K562 (cell line): ENCODE data around the gene MARCHF3. TPM values are rescaled to one million over a fixed set of nuclear protein-coding genes. Genes with fewer than 3 reads are reported as not detected.

ENCODE experiments used
- E2F6 ChIP-seq, 2 experiments: IDR thresholded peaks; 2 replicates each; pipeline ENCODE4 v1.6.1; 2011; ENCODE audit warnings: borderline replicate concordance in 1 of 2, control low read depth in 1 of 2, low read depth in 1 of 2, low read length in 1 of 2, mild to moderate bottlenecking in 1 of 2, mixed read lengths in 1 of 2, moderate library complexity in 1 of 2; ENCODE audit not compliant: insufficient read depth in 1 of 2, insufficient read length in 1 of 2, poor library complexity in 1 of 2, severe bottlenecking in 1 of 2; ENCODE audit errors: extremely low read depth in 1 of 2
- ESRRB ChIP-seq: fragments of 250-450 bp; sonication (Bioruptor Pico); IDR thresholded peaks from 2 replicates; pipeline ENCODE4 v1.5.0; 2020; ENCODE audit warnings: mild to moderate bottlenecking, moderate library complexity, borderline replicate concordance
- HNRNPK ChIP-seq: fragments of 200-400 bp; formaldehyde crosslinking; IDR thresholded peaks from one replicate; pipeline ENCODE4 v1.6.1; 2018; ENCODE audit warnings: mild to moderate bottlenecking, low read depth, low read length; ENCODE audit not compliant: poor library complexity, severe bottlenecking
- MCM2 ChIP-seq: fragments of 450-650 bp; IDR thresholded peaks from 2 replicates; pipeline ENCODE4 v1.6.1; 2017; ENCODE audit warnings: low read depth, mild to moderate bottlenecking
- MGA ChIP-seq: fragments of 450-650 bp; IDR thresholded peaks from 2 replicates; pipeline ENCODE4 v1.6.1; 2016; ENCODE audit warnings: mild to moderate bottlenecking, moderate library complexity
- polyA plus RNA-seq, 8 experiments: library from polyadenylated mRNA; depleted of rRNA in 4 of 8; stranded (reverse) in 5 of 8; unstranded in 3 of 8; fragments of >200 nt; fragmentation: Nextera tagmentation in 2 of 8; fragmentation: Illumina TruSeq in 1 of 8; extraction: Ambion mirVana in 2 of 8; extraction: Trizol in 1 of 8; gene quantifications; 2 replicates each; pipeline versions ENCODE4 v1.2.1 to v1.2.3, GENCODE V29; 2011 to 2014; ENCODE audit warnings: inconsistent platforms in 1 of 8, missing spikeins in 1 of 8
- total RNA-seq, 7 experiments: library from RNA; depleted of rRNA in 6 of 7; stranded (reverse); fragments of >200 nt in 6 of 7; fragmentation: Illumina TruSeq in 2 of 7; extraction: Trizol in 2 of 7; gene quantifications; 2 replicates each; pipeline versions ENCODE4 v1.2.1 to v1.2.3, GENCODE V29; 2011 to 2021; ENCODE audit warnings: low replicate concordance in 1 of 7
- TF ChIP-seq, protein P1 (sequence below): fragments of 250-450 bp; sonication (Bioruptor Pico); IDR thresholded peaks from 2 replicates; pipeline ENCODE4 v1.5.0; 2021

Gene MARCHF3
- total and polyA plus RNA-seq, 9 of the 15 experiments (the other 6 are each of a cell fraction or from before 2014, with no cell fraction given): 5.6 to 37.4 (median 16.5) TPM

DNA sequence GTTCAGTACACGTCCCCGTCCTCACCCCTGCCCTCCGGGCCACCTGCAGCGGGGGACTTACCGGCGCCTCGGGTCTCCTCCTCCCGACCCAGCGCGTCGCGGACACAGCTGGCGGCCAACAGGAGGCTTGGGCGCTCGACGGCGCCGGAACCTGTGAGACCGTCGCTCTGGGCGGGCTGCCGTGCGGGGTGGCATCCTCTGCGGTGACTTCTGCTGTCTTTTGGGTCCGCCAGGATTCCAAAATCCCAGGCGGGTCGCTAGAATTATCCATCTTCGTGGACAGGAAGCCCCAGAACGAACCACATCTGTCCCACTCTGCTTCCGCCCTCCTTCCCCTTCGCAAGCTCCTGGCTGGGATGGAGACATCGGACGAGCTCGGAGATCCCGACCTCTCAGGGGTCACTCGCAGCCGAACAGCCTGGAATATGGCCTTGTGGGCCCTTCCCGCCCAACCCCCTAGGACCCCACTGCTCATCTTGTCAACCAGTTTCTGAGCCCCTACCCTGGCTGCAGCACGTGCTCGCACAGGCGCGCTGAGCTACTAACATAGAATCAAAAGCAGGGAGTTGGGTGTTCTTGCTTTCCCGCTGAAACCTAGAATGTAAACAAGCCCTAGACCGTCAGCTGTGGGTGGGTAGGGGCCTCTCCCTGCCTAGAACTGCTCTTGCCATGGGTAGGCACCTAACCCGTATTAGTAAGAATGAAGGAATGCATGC is 947 bp upstream of the MARCHF3 start (continued):
- TF ChIP-seq MGA: peak; percentile 34; the same call in 1 of the 2 replicates
- TF ChIP-seq, protein P1, sequence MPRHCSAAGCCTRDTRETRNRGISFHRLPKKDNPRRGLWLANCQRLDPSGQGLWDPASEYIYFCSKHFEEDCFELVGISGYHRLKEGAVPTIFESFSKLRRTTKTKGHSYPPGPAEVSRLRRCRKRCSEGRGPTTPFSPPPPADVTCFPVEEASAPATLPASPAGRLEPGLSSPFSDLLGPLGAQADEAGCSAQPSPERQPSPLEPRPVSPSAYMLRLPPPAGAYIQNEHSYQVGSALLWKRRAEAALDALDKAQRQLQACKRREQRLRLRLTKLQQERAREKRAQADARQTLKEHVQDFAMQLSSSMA (CRISPR knock-in tag): no peak
- no peak for TF ChIP-seq HNRNPK
- no peak for TF ChIP-seq MCM2
- TF ChIP-seq ESRRB (CRISPR knock-in tag): no peak
- TF ChIP-seq E2F6 (IDR thresholded peaks at IDR 0.05; ENCODE audit: borderline replicate concordance in 1 of 2, extremely low read depth in 1 of 2, insufficient read depth in 1 of 2, insufficient read length in 1 of 2, low read depth in 1 of 2, low read length in 1 of 2, poor library complexity in 1 of 2, severe bottlenecking in 1 of 2): peak in 1 of 2 experiments; percentile 60
